Measurements from ENCODE around the gene MYBBP1A.
"Not testable (repeated sequence)": the region's sequence is repeated elsewhere in the genome, so short reads cannot be mapped to it uniquely, and the experiment has no call there.

The MYBBP1A gene

DNA sequence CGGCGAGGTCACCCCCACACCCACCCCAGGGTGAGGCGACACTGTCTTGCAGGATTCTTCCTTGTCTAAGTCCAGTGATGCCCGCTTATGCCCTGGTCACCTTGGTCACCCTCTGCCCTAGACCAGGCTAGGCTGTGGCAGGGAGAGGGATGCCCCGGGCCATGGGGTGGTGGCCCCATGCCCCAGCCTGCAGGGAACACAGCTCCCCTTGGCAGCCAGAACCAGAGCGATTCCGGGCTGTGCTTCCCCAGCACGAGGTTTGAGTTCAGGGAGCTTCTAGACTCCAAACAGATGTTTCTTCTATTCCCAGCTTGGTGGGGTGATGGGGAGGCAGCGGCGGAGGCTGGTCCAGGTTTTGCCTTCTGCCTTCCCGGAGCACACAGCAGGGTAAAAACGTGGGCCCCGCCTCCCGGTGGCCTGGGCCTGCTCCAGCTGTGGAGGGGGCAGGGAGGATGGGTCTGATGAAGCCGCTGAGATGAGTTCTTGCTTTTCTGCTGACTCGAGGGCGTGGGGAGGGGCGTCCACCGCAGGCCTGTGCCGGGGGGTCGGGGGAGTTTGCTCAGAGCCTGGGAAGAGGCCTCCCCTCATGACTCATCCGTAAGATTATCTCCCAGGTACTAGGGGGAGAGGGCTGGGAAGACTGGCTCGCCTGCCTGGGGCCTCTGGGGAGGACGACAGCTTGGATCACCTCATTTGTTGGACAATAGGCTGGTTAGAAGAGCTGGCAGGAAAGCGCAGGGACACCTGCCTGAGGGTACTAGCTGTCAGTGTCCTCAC, 44.5 kb upstream of the MYBBP1A start:
- 88% methylated on average over 15 of the region's 25 CpGs for WGBS (ENCODE audit: insufficient coverage)
- Histone ChIP-seq H3K4me3 (ENCODE audit: control insufficient read depth in 1 of 7, extremely low read depth in 1 of 7, insufficient read depth in 4 of 7, low read depth in 2 of 7, low read length in 6 of 7) (no peak overlapping the region), H3K27me3 (replicated peaks in 2 of 5; ENCODE audit: control insufficient read depth in 4 of 5, insufficient read depth in 5 of 5, low read length in 4 of 5) (peaks cover 0 to 2% (median 0%) of the 10 kb centered on the region in 5 experiments), H3K27ac (ENCODE audit: insufficient read depth in 1 of 2, low read depth in 1 of 2, low read length in 2 of 2, poor library complexity in 1 of 2, severe bottlenecking in 2 of 2) (no peak overlapping the region), H3K9me3 (ENCODE audit: control extremely low read depth in 1 of 5, control insufficient read depth in 4 of 5, insufficient read depth in 2 of 5, low read depth in 1 of 5, low read length in 4 of 5) (no peaks in the 10 kb centered on the region), H3K36me3 (ENCODE audit: control insufficient read depth in 4 of 4, insufficient read depth in 4 of 4, low read length in 3 of 4) (no peaks in the 10 kb centered on the region), H3K4me1 (ENCODE audit: control extremely low read depth in 1 of 4, control insufficient read depth in 4 of 4, insufficient read depth in 4 of 4, low read length in 3 of 4) (peaks cover 0 to 6% (median 2%) of the 10 kb centered on the region in 4 experiments)
- POLR2A ChIA-PET = no interaction called here
- CTCF ChIA-PET = interaction anchor here (0.5 to 3.6 kb wide), 7 partner anchors 7 to 33 kb away, joined by 3 to 20 read pairs (median 3); no protein-coding TSS in a partner anchor
- no peak for DNase-seq

DNA sequence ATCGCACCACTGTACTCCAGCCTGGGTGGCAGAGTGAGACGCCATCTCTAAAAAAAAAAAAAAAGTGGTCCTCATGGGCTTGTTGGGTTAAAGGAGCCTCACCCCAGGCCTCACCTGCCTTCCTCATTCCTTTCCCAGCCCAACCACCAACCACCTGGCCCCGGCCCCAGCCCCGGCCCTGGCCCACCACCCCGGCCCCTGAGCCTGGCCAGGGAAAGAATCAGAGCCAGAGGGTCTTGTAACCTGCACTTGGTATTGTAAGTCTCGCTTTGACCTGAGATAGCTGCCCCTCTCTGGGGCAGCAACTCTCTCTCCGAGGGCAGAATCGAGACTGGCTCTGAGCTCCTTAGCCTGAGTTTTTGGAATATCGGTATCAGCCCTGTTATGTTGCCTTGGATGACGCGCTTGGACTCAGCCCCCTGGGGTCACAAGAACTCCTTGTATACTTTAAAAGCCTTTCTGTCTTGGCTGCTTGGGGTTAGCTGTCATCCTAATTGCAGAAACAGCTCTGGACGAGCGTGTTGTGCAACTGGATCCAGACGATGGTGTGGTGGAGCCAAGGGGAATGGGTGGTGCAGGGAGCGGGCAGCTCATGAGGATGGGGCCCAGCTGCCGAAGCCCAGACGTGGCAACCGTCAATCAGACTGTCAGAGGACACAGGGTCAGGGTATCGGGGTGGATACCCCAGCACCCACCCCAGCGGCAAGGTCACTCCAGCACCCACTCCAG, 43.8 kb upstream of the MYBBP1A start:
- H3K36me3 ChIP-seq (ENCODE audit: control insufficient read depth in 4 of 4, insufficient read depth in 4 of 4, low read length in 3 of 4) = no peaks in the 10 kb centered on the region
- no peak overlapping the region for H3K4me3 ChIP-seq (ENCODE audit: control insufficient read depth in 1 of 7, extremely low read depth in 1 of 7, insufficient read depth in 4 of 7, low read depth in 2 of 7, low read length in 6 of 7)
- no peak for DNase-seq
- ChIA-PET CTCF (interaction anchor here (0.5 to 3.6 kb wide), 6 partner anchors 8 to 32 kb away, joined by 3 to 20 read pairs (median 4); no protein-coding TSS in a partner anchor), POLR2A (no interaction called here)
- peaks cover 0 to 2% (median 0%) of the 10 kb centered on the region in 5 experiments for H3K27me3 ChIP-seq (replicated peaks in 2 of 5; ENCODE audit: control insufficient read depth in 4 of 5, insufficient read depth in 5 of 5, low read length in 4 of 5)
- WGBS (ENCODE audit: insufficient coverage) = 96% methylated on average over 18 of the region's 20 CpGs
- H3K4me1 ChIP-seq (ENCODE audit: control extremely low read depth in 1 of 4, control insufficient read depth in 4 of 4, insufficient read depth in 4 of 4, low read length in 3 of 4) = peaks cover 0 to 7% (median 2%) of the 10 kb centered on the region in 4 experiments
- no peaks in the 10 kb centered on the region for H3K9me3 ChIP-seq (ENCODE audit: control extremely low read depth in 1 of 5, control insufficient read depth in 4 of 5, insufficient read depth in 2 of 5, low read depth in 1 of 5, low read length in 4 of 5)
- H3K27ac ChIP-seq (ENCODE audit: insufficient read depth in 1 of 2, low read depth in 1 of 2, low read length in 2 of 2, poor library complexity in 1 of 2, severe bottlenecking in 2 of 2) = no peak overlapping the region

DNA sequence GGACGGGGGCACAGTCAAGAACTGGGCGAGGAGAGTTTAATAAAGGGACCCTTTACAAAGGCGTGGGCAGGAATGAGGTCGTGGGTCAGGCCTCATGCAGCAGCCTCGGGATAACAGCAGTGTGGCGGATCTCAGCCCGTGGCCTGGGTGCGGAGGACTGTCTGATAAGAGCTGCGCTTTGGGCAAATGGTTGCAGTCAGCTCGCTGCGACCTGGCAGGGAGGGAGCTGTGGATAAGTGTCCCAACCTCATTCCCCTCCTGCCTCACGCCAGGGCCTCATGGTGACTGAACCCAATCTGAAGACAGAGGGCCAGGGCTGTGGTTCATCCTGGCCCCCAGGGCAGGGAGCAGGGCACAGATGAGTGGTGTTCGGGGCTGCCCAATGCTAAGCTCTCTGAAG, 42.8 kb upstream of the MYBBP1A start:
- CTCF ChIA-PET = interaction anchor here (0.8 to 3.6 kb wide), 4 partner anchors 25 to 33 kb away, joined by 3 to 20 read pairs (median 6); no protein-coding TSS in a partner anchor

DNA sequence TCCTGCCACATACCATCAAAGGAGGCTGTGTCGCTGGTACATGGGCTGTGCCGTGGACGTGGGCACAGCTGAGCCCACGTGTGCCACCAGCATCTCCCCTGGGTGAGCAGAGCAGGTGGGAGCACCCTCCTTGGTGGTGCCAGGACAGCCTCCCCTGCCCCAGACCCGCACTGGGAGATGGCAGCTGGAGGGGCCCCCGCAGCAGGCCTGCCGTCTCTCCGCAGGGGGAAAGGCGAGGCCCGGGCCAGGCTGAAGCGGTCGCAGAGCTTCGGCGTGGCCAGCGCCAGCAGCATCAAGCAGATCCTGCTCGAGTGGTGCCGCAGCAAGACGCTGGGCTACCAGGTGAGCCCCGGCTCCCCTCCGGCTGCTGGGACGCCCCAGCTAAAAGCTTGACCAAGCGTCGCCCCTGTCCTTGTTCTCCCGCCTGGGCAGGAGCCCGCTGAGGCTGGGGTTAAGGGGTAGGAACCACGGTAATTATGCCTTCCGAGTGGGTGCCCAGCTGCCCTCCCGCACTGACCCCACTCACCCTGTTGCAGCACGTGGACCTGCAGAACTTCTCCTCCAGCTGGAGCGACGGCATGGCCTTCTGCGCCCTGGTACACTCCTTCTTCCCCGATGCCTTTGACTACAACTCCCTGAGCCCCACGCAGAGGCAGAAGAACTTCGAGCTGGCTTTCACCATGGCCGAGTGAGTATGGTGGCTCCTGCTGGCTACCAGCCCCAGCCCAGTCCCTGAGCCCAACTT, 41.6 kb upstream of the MYBBP1A start:
- H3K9me3 ChIP-seq (ENCODE audit: control extremely low read depth in 1 of 5, control insufficient read depth in 4 of 5, insufficient read depth in 2 of 5, low read depth in 1 of 5, low read length in 4 of 5) = no peaks in the 10 kb centered on the region
- POLR2A ChIA-PET = interaction anchor here (0.6 kb wide), 1 partner anchor 52 kb away, joined by 4 read pairs; no protein-coding TSS in a partner anchor
- CTCF ChIA-PET = interaction anchor here (0.5 to 3.6 kb wide), 8 partner anchors 10 to 168 kb away, joined by 3 to 20 read pairs (median 6); partner anchors contain the start of gene SMTNL2
- DNase-seq = no peak
- H3K36me3 ChIP-seq (ENCODE audit: control insufficient read depth in 4 of 4, insufficient read depth in 4 of 4, low read length in 3 of 4) = no peaks in the 10 kb centered on the region
- H3K27ac ChIP-seq (ENCODE audit: insufficient read depth in 1 of 2, low read depth in 1 of 2, low read length in 2 of 2, poor library complexity in 1 of 2, severe bottlenecking in 2 of 2) = no peak overlapping the region
- peaks cover 0 to 2% (median 0%) of the 10 kb centered on the region in 5 experiments for H3K27me3 ChIP-seq (replicated peaks in 2 of 5; ENCODE audit: control insufficient read depth in 4 of 5, insufficient read depth in 5 of 5, low read length in 4 of 5)
- 92% methylated on average over 32 of the region's 36 CpGs for WGBS (ENCODE audit: insufficient coverage)
- H3K4me1 ChIP-seq (ENCODE audit: control extremely low read depth in 1 of 4, control insufficient read depth in 4 of 4, insufficient read depth in 4 of 4, low read length in 3 of 4) = peaks cover 0 to 7% (median 2%) of the 10 kb centered on the region in 4 experiments
- H3K4me3 ChIP-seq (ENCODE audit: control insufficient read depth in 1 of 7, extremely low read depth in 1 of 7, insufficient read depth in 4 of 7, low read depth in 2 of 7, low read length in 6 of 7) = no peak overlapping the region

More for the DNA sequence above, 42.8 kb upstream of the MYBBP1A start:
- Histone ChIP-seq H3K4me1 (ENCODE audit: control extremely low read depth in 1 of 4, control insufficient read depth in 4 of 4, insufficient read depth in 4 of 4, low read length in 3 of 4) (peaks cover 0 to 7% (median 2%) of the 10 kb centered on the region in 4 experiments), H3K27me3 (replicated peaks in 2 of 5; ENCODE audit: control insufficient read depth in 4 of 5, insufficient read depth in 5 of 5, low read length in 4 of 5) (peaks cover 0 to 2% (median 0%) of the 10 kb centered on the region in 5 experiments), H3K4me3 (ENCODE audit: control insufficient read depth in 1 of 7, extremely low read depth in 1 of 7, insufficient read depth in 4 of 7, low read depth in 2 of 7, low read length in 6 of 7) (no peak overlapping the region), H3K9me3 (ENCODE audit: control extremely low read depth in 1 of 5, control insufficient read depth in 4 of 5, insufficient read depth in 2 of 5, low read depth in 1 of 5, low read length in 4 of 5) (no peaks in the 10 kb centered on the region), H3K27ac (ENCODE audit: insufficient read depth in 1 of 2, low read depth in 1 of 2, low read length in 2 of 2, poor library complexity in 1 of 2, severe bottlenecking in 2 of 2) (no peak overlapping the region), H3K36me3 (ENCODE audit: control insufficient read depth in 4 of 4, insufficient read depth in 4 of 4, low read length in 3 of 4) (no peaks in the 10 kb centered on the region)
- 85% methylated on average over 12 of the region's 13 CpGs for WGBS (ENCODE audit: insufficient coverage)
- POLR2A ChIA-PET = interaction anchor here (0.6 kb wide), 2 partner anchors 314 to 580 kb away, joined by 3 read pairs; no protein-coding TSS in a partner anchor
- no peak for DNase-seq

DNA sequence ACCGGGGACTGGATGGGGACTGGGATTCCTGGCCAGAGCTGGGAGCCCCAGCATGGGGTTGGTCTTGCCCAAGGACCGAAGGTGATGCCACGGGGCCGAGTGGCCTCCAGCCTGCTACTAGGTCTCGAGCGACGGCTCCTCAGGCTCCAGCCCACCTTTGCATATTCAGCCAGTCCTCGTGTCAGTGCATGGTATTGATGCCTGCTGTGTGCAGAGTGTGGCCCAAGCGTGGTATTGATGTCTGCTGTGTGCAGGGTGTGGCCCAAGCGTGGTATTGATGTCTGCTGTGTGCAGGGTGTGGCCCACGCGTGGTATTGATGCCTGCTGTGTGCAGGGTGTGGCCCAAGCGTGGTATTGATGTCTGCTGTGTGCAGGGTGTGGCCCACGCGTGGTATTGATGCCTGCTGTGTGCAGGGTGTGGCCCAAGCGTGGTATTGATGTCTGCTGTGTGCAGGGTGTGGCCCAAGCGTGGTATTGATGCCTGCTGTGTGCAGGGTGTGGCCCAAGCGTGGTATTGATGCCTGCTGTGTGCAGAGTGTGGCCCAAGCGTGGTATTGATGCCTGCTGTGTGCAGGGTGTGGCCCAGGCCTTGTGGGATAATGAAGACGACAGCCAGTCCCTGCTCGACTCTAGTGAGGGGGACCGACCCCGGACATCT, 40.6 kb upstream of the MYBBP1A start:
- 100% methylated on average over 8 of the region's 23 CpGs for WGBS (ENCODE audit: insufficient coverage)
- POLR2A ChIA-PET = interaction anchor here (0.6 kb wide), 1 partner anchor 53 kb away, joined by 4 read pairs; no protein-coding TSS in a partner anchor
- not testable (repeated sequence) for H3K27me3 ChIP-seq (replicated peaks in 2 of 5; ENCODE audit: control insufficient read depth in 4 of 5, insufficient read depth in 5 of 5, low read length in 4 of 5); H3K4me1 ChIP-seq (ENCODE audit: control extremely low read depth in 1 of 4, control insufficient read depth in 4 of 4, insufficient read depth in 4 of 4, low read length in 3 of 4); H3K27ac ChIP-seq (ENCODE audit: insufficient read depth in 1 of 2, low read depth in 1 of 2, low read length in 2 of 2, poor library complexity in 1 of 2, severe bottlenecking in 2 of 2); H3K9me3 ChIP-seq (ENCODE audit: control extremely low read depth in 1 of 5, control insufficient read depth in 4 of 5, insufficient read depth in 2 of 5, low read depth in 1 of 5, low read length in 4 of 5); H3K36me3 ChIP-seq (ENCODE audit: control insufficient read depth in 4 of 4, insufficient read depth in 4 of 4, low read length in 3 of 4); H3K4me3 ChIP-seq (ENCODE audit: control insufficient read depth in 1 of 7, extremely low read depth in 1 of 7, insufficient read depth in 4 of 7, low read depth in 2 of 7, low read length in 6 of 7); DNase-seq
- CTCF ChIA-PET = interaction anchor here (1.0 to 3.6 kb wide), 11 partner anchors 9 to 31 kb away, joined by 3 to 20 read pairs (median 5); partner anchors contain the start of gene SMTNL2

DNA sequence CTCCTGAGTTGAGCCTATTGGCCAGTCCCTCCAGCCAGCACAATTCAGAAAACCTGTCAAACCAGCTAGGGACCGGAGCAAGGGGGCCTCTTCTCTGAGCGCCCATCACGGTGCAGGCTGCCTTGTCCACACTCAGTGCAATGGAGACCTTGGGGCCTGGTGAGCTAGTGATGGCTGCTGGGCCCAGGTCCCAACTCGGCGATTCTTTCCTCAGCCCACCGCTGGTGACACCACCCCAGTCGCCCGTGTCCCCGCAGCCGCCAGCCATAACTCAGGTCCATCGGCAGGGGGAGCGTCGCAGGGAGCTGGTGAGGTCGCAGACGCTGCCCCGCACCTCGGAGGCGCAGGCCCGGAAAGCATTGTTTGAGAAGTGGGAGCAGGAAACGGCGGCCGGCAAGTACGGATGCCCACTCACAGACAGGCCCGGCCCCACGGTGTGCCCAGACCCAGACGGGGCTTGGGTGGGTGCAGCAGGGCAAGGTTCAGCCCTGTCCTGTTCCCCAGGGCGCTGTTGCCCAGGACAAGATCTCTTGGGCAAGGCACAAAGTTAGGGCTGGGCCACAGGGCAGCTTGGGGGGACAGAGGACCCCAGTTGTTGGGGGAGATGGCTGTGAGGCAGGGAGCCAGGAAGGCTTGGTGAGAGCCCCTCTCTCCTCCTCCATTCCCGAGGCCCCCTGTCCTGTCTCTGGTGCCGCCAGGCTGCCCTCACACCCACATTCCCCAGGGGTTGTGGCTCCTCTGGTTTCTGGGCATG, 39.9 kb upstream of the MYBBP1A start:
- H3K4me3 ChIP-seq (ENCODE audit: control insufficient read depth in 1 of 7, extremely low read depth in 1 of 7, insufficient read depth in 4 of 7, low read depth in 2 of 7, low read length in 6 of 7) = peak overlapping the region in 1 of 7 experiments; percentile 38
- ChIA-PET CTCF (interaction anchor here (1.1 to 3.5 kb wide), 10 partner anchors 8 to 42 kb away, joined by 3 to 10 read pairs (median 5); partner anchors contain the start of gene SMTNL2), POLR2A (no interaction called here)
- H3K27ac ChIP-seq (ENCODE audit: insufficient read depth in 1 of 2, low read depth in 1 of 2, low read length in 2 of 2, poor library complexity in 1 of 2, severe bottlenecking in 2 of 2) = no peak overlapping the region
- peaks cover 0 to 4% (median 0%) of the 10 kb centered on the region in 5 experiments for H3K27me3 ChIP-seq (replicated peaks in 2 of 5; ENCODE audit: control insufficient read depth in 4 of 5, insufficient read depth in 5 of 5, low read length in 4 of 5)
- H3K9me3 ChIP-seq (ENCODE audit: control extremely low read depth in 1 of 5, control insufficient read depth in 4 of 5, insufficient read depth in 2 of 5, low read depth in 1 of 5, low read length in 4 of 5) = no peaks in the 10 kb centered on the region
- peak; percentile 66 to 81 (median 79) for DNase-seq
- 21% methylated on average over 21 of the region's 29 CpGs for WGBS (ENCODE audit: insufficient coverage)
- H3K4me1 ChIP-seq (ENCODE audit: control extremely low read depth in 1 of 4, control insufficient read depth in 4 of 4, insufficient read depth in 4 of 4, low read length in 3 of 4) = peaks cover 0 to 7% (median 2%) of the 10 kb centered on the region in 4 experiments
- no peaks in the 10 kb centered on the region for H3K36me3 ChIP-seq (ENCODE audit: control insufficient read depth in 4 of 4, insufficient read depth in 4 of 4, low read length in 3 of 4)

Data from common myeloid progenitor, CD34-positive (primary cell).